HuH-7 (cell line): ENCODE results near the gene EEF1AKMT2.
"Not testable (repeated sequence)": the region's sequence is repeated elsewhere in the genome, so short reads cannot be mapped to it uniquely, and the experiment has no call there.

Experiments
- DNase-seq: peaks from one replicate; pipeline ENCODE4 v3.0.0; 2011; ENCODE audit warnings: low spot score

The EEF1AKMT2 gene

DNA sequence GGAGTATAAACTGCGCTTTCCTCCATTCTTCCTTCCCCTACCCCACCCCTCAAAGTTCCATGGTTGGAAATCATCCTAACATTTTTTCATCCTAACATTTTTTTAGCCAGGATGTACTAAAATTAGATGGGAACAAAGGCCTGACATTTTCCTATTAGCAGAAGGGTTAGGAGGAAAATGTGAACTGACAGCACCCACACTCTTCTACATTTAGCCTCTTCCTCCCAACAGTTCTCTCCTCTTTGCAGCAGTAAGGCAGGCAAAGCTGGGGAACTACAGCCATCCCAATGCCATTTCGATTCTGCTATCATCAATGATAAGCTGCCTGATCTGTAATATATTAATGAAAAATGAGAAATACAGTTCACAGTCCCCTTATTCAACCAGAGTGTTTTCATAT lies 36.1 kb downstream of the EEF1AKMT2 start:
- no peak for DNase-seq

GRCh38 chr10:124754227-124754626 lies 37.5 kb downstream of the EEF1AKMT2 start:
- DNase-seq: no peak

- DNase-seq: no peak
These were observed 42.6 kb downstream of the EEF1AKMT2 start for GRCh38 chr10:124748953-124749645.

DNA sequence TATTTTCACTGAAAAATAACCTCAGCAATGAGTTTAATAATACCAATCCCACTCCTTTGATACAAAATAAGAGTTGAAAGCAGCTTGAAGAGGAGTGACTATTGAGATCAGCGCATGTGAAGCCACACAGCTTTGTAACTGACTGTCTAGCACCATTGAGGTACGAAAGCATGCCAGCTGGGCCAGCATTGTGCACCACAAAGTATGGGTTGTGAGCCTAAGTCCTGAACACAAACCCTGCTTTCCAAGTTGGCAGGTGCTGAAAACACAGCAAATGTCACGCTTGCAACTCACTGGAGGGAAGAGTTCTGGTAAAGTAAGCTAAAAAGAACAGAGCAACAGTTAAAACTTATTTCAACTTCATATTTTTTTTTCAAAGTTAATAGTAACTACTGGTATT lies 43.5 kb downstream of the EEF1AKMT2 start:
- no peak for DNase-seq

DNA sequence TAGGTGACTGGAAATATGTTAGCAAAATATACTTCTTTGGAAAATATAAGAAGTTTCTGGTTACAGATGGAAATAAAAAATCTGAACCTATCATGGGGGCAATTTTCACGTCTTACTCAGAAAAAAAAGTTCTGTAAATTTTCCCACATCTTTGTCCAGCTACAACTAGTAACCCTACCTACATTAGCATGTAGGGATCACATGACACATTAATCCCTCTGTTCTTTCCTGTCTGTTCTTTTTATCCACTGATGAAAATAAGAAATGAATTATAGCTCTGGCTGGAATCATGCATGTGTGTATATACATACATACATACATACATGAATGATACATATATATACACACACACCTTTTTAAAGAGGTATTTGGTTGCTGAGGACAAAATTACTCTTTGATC lies 43.9 kb downstream of the EEF1AKMT2 start:
- no peak for DNase-seq

GRCh38 chr10:124746992-124747391 lies 44.7 kb downstream of the EEF1AKMT2 start:
- DNase-seq: no peak

DNA sequence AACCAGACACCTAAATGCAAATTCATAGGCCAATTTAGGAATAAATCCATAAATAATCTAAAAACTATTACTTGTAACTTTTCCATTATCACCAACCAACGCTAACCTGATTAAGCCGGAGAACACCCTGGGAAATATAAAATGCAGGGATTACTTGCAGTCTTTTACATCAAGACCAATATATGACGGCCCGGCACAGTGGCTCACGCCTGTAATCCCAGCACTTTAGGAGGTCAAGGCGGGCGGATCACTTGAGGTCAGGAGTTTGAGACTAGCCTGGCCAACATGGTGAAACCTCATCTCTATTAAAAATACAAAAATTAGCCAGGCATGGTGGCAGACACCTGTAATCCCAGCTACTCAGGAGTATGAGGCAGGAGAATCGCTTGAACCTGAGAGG lies 45.2 kb downstream of the EEF1AKMT2 start:
- not testable (repeated sequence) for DNase-seq

GRCh38 chr10:124745673-124746072 lies 46.0 kb downstream of the EEF1AKMT2 start:
- DNase-seq: no peak

DNA sequence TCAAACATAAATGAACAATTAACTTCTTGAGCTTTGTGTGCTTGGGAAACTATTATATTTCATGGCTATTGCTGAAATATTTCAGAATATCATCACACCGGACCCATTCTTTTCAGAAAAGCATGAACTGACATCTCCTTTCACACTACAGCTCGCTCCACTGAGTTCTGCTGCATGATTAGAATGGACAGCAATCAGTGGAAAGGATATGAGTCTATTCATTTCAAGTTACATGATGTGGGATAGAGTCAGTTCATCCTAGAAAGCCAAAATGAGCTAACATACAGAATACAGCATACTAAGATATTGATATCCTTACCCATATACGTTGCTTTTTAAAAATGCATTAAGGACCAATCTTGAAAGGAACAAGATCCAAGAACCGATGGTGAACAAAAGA lies 46.4 kb downstream of the EEF1AKMT2 start:
- DNase-seq: no peak

- peak; percentile 87 for DNase-seq
These were observed 47.3 kb downstream of the EEF1AKMT2 start, which contains the start of gene FAM53B for GRCh38 chr10:124744102-124745050. FAM53B (minus strand) TSS chr10:124744378; CDS start chr10:124706713, 37,665 bp downstream.

GRCh38 chr10:124743191-124744101 lies 48.2 kb downstream of the EEF1AKMT2 start:
- DNase-seq: no peak

- no peak for DNase-seq
These were observed 49.1 kb downstream of the EEF1AKMT2 start for GRCh38 chr10:124742413-124743190.

DNA sequence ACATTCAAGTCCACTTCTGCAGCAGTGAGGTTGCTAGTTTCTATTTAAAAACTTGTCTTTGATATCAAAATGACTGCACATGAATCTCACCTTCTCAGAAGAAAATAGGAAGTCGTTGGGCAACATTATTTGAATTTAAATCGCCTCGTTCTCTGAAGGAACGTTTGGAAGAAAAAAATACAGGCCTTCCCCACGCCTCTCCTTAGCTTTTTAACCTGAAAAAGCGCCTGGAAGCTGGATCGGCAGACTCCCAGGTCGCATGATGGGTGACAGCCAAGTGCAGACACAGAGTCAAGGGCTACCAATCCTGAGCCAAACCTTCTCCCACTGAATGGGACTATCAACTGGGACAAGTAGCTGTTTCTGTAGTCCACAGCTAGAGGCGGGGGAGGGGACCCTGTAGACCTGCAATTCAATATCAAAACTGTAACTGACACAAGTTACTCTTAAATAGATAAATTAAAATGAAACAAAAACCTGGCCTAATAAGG lies 49.7 kb downstream of the EEF1AKMT2 start:
- DNase-seq: no peak

GRCh38 chr10:124741281-124741921 lies 50.3 kb downstream of the EEF1AKMT2 start:
- DNase-seq: peak; percentile 88

DNA sequence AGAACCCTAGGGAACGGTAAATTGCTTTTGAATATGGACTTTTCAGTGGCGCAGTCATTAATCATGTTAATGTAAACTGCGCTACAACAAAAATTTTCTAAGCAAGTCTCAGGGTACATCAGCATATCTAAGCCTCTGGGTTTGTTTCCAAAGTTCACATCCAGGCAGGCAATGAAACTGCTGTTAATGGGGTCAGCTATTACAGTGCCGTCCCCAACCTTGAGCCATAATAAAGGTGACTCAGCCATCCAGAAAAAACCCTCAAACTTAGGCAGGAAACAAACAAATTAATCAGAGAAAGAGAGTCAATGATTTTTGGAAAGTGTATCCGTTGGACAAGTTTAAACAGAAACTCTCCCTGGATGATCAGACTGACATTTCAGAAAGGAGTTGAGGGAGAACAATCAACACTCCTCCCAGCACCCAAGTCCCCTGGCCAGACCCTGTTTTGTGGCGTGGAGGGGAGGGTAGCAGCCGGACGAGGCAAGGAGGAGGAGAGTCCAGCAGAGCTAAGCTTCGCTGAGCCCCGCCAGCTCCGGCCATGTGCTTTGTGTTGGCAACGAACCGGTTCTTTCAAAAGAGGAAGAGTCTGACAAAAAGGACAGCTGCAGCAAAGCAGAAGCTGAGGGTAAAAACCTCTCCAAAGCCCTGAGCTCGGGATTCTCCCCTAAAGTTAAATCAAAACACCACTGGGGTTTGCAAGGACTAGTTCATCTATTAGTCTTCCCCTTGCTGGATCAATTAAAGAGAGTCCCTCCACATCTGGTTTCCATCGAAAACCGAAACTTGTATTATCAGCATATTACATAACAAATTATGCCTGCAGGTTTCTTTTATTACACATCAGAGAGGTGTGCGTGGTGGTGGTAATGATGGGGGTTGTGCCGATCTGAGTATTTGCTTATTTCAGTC lies 51.1 kb downstream of the EEF1AKMT2 start:
- no peak for DNase-seq

- DNase-seq: no peak
These were observed 51.7 kb downstream of the EEF1AKMT2 start for GRCh38 chr10:124739986-124740368.

DNA sequence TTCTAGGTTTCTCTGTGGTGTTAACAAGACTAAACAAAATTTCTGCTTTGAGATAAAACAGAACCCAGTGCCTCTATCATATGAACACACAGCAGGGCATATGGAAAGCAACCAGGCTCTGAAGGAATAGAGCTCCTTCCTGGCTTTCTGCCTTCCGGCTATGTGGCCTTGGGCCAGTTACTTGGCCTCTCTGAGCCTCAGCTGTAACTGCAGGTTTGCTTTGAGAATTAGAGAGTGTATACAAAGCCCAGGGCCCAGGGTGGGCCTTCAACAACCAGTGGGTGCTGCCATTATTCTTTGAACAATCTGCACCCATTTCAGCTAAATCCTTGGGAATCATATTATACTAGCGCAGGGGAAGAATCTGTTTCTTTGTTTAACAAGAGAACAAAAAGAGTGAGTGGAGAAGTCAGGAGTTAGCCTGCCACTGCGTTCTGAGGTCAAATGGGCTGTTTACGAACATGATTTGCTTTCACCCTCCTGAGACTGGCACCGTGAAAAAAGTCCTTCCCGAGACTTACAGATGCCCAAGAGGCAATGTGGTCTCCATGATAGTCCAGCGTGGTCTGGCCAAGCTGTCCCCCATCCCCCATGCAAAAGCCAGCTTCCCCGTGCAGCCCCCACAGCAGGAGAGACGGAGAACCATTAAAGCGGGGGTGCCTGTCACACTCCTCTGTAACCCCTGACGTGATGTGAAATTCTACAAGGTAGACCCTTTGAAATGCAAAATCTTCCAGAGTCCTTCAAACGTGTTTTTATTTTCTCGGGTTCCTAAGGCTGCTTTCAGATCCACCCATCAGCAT lies 52.4 kb downstream of the EEF1AKMT2 start:
- no peak for DNase-seq

GRCh38 chr10:124738441-124738840 lies 53.2 kb downstream of the EEF1AKMT2 start:
- DNase-seq: no peak

DNA sequence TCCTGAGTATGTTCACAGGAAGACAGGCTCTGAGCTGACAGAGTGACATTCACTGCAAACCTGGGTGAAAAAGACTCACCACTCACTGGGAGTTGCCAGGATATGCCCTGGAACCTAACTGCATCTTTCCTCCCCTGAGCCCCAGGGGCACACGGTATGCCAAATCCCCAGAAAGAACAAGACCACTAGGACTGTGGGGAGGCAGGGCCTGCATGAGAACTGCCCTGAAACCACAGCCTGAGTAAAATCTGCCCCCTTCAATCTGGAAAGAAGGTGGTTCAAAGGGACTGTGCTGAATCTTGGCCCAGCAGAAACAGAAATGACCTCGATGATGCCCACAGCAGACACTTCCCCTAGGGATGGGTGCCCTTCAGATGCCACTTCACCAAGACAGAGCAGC lies 54.0 kb downstream of the EEF1AKMT2 start:
- DNase-seq: no peak
